ENCODE data around the gene JPH3.

The JPH3 gene

GRCh38 chr16:87740909-87741424 lies 138.7 kb downstream of the JPH3 start:
- no peak for DNase-seq (ENCODE audit: low read depth in 2 of 2)

GRCh38 chr16:87741700-87742415 lies 139.6 kb downstream of the JPH3 start:
- no peak for DNase-seq (ENCODE audit: low read depth in 2 of 2)

- no peak for DNase-seq (ENCODE audit: low read depth in 2 of 2)
Measured at GRCh38 chr16:87742781-87743490, 140.6 kb downstream of the JPH3 start.

- no peak for DNase-seq (ENCODE audit: low read depth in 2 of 2)
Measured at GRCh38 chr16:87744750-87745514, 142.6 kb downstream of the JPH3 start.

GRCh38 chr16:87746178-87746577 lies 143.9 kb downstream of the JPH3 start:
- DNase-seq (ENCODE audit: low read depth in 2 of 2), result no peak
